ENCODE data around the gene AP3D1.

Gene AP3D1

GRCh38 chr19:2081873-2082810 is 69.2 kb downstream of the AP3D1 start:
- no peak for DNase-seq

GRCh38 chr19:2080336-2080988 is 70.9 kb downstream of the AP3D1 start:
- no peak for DNase-seq

- no peak for DNase-seq
Observed at GRCh38 chr19:2079865-2080301, 71.5 kb downstream of the AP3D1 start.

- DNase-seq: no peak
Observed at GRCh38 chr19:2079076-2079864, 72.1 kb downstream of the AP3D1 start.

- DNase-seq: no peak
Observed at GRCh38 chr19:2077833-2078619, 73.3 kb downstream of the AP3D1 start.

- DNase-seq: no peak
Observed at GRCh38 chr19:2077398-2077797, 74.0 kb downstream of the AP3D1 start.

- no peak for DNase-seq
Observed at GRCh38 chr19:2076526-2076944, 74.8 kb downstream of the AP3D1 start.

GRCh38 chr19:2072757-2073551 is 78.4 kb downstream of the AP3D1 start:
- no peak for DNase-seq

GRCh38 chr19:2070986-2071673 is 80.2 kb downstream of the AP3D1 start:
- DNase-seq: no peak

GRCh38 chr19:2070436-2070827 is 80.9 kb downstream of the AP3D1 start:
- no peak for DNase-seq

- DNase-seq: no peak
Observed at GRCh38 chr19:2064788-2065524, 86.4 kb downstream of the AP3D1 start.

- no peak for DNase-seq
Observed at GRCh38 chr19:2064395-2064787, 87.0 kb downstream of the AP3D1 start.

GRCh38 chr19:2063824-2064223 is 87.5 kb downstream of the AP3D1 start:
- DNase-seq: no peak

GRCh38 chr19:2062770-2063169 is 88.6 kb downstream of the AP3D1 start:
- DNase-seq: no peak

GRCh38 chr19:2062389-2062729 is 89.0 kb downstream of the AP3D1 start:
- DNase-seq: no peak

GRCh38 chr19:2061495-2062388 is 89.6 kb downstream of the AP3D1 start:
- peak; percentile 95 for DNase-seq

GRCh38 chr19:2060884-2061494 is 90.4 kb downstream of the AP3D1 start:
- no peak for DNase-seq

GRCh38 chr19:2059422-2060201 is 91.8 kb downstream of the AP3D1 start:
- DNase-seq: no peak
